Fibroblast of the aortic adventitia (primary cell): ENCODE data around the gene PTTG1IP. TPM values are rescaled to one million over a fixed set of nuclear protein-coding genes. Genes with fewer than 3 reads are reported as not detected.

Source experiments
- DNase-seq: peaks from one replicate; pipeline ENCODE4 v3.0.0-alpha.2; 2010; ENCODE audit warnings: low read depth
- H3K4me3 ChIP-seq: 2 replicates; pipeline ENCODE4 v1.5.1; 2011; ENCODE audit warnings: low read depth, mild to moderate bottlenecking, control low read depth, low read length, moderate library complexity
- CTCF ChIP-seq: IDR thresholded peaks from 2 replicates; pipeline ENCODE4 v1.5.1; 2011; ENCODE audit warnings: mild to moderate bottlenecking, low read length, control low read depth, inconsistent platforms; ENCODE audit not compliant: insufficient read depth
- total RNA-seq: library from RNA; depleted of rRNA; stranded (reverse); fragments of >200 nt; gene quantifications from 2 replicates; pipeline ENCODE4 v1.2.3, GENCODE V29; 2012; ENCODE audit warnings: low replicate concordance

PTTG1IP gene
- total RNA-seq, 1 donor, result 226 TPM

DNA sequence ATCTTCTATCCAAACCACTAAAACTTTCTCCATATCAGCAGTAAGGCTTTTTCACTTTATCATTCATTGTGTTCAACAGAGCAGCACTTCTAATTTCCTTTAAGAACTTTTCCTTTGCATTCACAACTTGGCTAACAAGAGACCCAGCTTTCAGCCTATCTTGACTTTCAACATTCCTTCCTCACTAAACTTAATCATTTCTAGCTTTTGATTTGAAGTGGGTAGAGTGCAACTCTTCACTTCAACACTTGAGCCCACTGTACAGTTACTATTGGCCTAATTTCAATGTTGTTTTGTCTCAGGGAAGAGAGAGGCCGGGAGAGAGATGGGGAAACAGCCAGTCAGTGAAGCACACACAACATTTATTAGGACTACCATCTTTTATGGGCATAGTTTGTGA, 73.8 kb downstream of the PTTG1IP start:
- no peak overlapping the region for H3K4me3 ChIP-seq
- no peak for DNase-seq
- TF ChIP-seq CTCF, result no peak

Other genes starting within 250 kb of the PTTG1IP start
- gene KRTAP10-9, start 246.6 kb downstream of the PTTG1IP start, total RNA-seq, result not detected in 2 replicates
- gene KRTAP10-10, start 236.3 kb downstream of the PTTG1IP start, total RNA-seq, result not detected in 2 replicates
- gene KRTAP10-11, start 227.3 kb downstream of the PTTG1IP start, total RNA-seq, result not detected in 2 replicates
- gene KRTAP12-4, start 219.0 kb downstream of the PTTG1IP start, total RNA-seq, result not detected in 2 replicates
- not detected in 2 replicates for gene KRTAP12-3, start 215.8 kb downstream of the PTTG1IP start, total RNA-seq
- not detected in 2 replicates for gene KRTAP12-2, start 206.8 kb downstream of the PTTG1IP start, total RNA-seq
- gene KRTAP12-1, start 191.5 kb downstream of the PTTG1IP start, total RNA-seq, result not detected in 2 replicates
- gene KRTAP10-12, start 176.5 kb downstream of the PTTG1IP start, total RNA-seq, result not detected in 2 replicates
- 0.08 TPM in 1 of 2 replicates, not detected in the other for gene TSPEAR, start 162.1 kb downstream of the PTTG1IP start, total RNA-seq
- 64.2 and 96.3 TPM in 2 replicates for gene UBE2G2, start 71.9 kb downstream of the PTTG1IP start, total RNA-seq
- 43.2 and 130 TPM in 2 replicates for gene SUMO3, start 55.6 kb downstream of the PTTG1IP start, total RNA-seq
- gene ITGB2, start 47.2 kb upstream of the PTTG1IP start, total RNA-seq, result 0.09 TPM in 1 of 2 replicates, not detected in the other
- 6.0 and 7.4 TPM in 2 replicates for gene SLX9, start 66.3 kb upstream of the PTTG1IP start, total RNA-seq
- gene ADARB1, start 200.9 kb upstream of the PTTG1IP start, total RNA-seq, result 2.1 and 7.0 TPM in 2 replicates